HUDEP-2 (cell line): ENCODE data around the gene KIAA1217.
A peak's percentile ranks its signal among the peaks of the same experiment; 100 is the strongest.

ENCODE experiments used
- DNase-seq, 76 experiments: peaks; one replicate each; lab custom pipeline; 2025; ENCODE audit not compliant: unreplicated experiment in 76 of 76; lab: John Stamatoyannopoulos, UW

The KIAA1217 gene

DNA sequence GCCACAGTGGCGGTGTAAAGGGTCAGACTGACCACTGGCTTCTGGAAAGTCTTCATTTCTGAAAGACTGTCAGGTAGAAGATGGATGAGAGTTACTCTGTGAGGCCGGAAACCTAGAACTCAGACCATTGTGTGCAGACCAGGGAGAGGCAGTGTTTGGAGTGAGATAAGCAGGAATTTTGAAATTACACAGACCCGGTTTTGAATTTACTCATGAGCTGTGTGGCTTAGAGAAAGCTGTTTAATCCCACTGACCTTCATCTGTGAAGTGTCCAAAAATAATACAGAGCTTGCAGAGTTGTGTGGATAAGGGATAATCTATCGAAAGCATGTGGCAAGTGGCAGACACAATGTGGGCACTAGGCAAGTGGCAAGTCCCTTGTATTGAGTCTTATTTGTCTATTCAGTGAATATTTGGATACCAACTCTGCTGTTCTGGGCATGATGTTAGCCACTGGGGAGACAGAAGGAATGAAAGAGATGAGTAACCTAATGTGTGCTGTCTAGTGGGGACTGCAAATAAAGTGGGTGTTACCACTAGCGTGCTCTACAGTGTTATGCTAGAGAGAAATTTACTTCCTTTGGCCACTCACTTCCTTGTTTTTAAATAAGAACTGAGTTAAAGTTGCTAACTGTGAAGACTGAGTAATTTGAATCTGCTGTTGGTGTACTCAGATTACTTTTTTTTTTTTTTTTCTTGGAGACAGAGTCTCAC lies 69.4 kb downstream of the KIAA1217 start:
- no peak for DNase-seq

GRCh38 chr10:24279166-24279565 lies 70.2 kb downstream of the KIAA1217 start:
- DNase-seq: no peak

GRCh38 chr10:24287559-24288195 lies 78.7 kb downstream of the KIAA1217 start:
- no peak for DNase-seq

DNA sequence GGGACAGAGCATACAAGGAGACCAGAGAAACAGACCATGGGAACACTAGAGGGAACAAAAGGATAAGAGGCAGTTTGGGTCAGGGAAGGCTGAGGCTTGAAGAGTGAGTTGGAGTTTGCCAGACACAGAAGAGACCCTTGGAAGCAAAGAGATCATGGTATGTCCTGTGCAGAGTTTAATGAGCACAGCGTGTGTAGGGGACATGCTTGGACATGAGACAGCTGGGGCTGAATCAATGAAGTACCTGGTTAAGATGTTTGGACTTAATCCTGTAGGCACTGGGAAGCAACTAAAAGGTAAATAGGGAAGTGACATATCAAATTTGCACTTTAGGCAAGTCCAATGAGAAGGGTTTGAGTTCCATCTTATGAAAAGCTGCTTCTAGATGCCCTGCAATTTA lies 79.6 kb downstream of the KIAA1217 start:
- no peak for DNase-seq

- DNase-seq: no peak
Observed at GRCh38 chr10:24289235-24289634, 80.3 kb downstream of the KIAA1217 start.

DNA sequence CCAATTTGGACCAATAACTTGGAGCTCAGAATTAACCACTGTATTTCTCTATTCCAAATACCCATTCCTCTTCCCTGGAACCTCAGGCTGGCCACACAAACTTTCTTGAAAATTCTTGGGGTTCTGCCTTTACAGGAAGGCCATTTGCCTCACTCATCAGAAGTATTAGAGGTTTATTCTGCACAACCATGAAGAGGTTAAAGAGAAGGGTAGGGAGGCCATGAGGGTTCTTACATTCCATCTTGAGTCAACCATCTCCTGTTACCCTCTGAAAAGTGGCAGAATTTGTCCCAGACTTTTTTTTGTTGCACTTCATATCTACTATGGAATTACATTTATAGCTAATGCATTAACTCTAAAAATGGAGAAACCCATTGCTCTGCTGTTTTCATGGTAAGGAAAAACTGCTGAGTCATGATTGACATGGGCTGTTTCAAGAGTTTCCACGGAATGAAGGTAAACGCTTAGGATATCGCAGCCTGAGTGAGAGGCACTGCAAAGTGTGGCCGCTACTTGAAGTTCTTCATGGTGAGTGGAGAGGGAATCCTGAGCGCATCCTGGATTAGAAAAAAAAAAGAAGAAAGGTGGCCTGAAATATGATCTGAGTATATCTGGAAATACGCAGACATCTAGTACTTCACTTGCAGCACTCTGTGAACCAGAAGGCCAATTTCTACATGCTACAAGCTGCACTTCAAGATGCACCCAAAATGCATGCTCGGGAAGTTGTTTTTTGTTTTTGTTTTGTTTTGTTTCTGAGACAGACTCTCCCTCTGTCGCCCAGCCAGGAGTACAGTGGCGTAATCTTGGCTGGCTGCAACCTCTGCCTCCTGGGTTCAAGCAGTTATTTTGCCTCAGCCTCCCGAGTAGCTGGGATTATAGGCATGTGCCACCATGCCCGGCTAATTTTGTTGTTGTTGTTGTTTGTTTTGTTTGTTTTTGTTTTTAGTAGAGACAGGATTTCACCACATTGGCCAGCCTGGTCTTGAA lies 83.7 kb downstream of the KIAA1217 start:
- no peak for DNase-seq

- DNase-seq: no peak
Observed at GRCh38 chr10:24299578-24300260, 90.8 kb downstream of the KIAA1217 start.

GRCh38 chr10:24303522-24304310 lies 94.8 kb downstream of the KIAA1217 start:
- no peak for DNase-seq

GRCh38 chr10:24305551-24306506 lies 96.9 kb downstream of the KIAA1217 start:
- DNase-seq: no peak

DNA sequence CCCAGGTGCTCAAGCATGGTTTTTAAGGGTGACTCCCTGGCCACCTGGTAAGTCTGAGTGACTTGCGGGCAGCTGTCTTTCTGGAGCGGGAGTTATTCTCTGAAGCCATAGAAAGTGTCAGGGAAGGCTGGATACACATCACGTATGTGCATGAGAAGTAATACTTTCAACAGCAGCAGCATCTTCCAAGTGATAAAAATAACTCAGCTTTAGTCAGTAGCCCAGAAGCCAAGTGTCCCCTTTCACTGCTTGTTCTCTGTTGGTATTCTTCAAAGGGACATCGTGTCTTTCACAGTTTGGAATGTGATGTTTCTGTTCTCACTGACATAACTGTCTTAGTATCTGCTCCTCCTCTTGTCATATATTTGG lies 97.6 kb downstream of the KIAA1217 start:
- DNase-seq: no peak

- no peak for DNase-seq
Observed at GRCh38 chr10:24307116-24307515, 98.2 kb downstream of the KIAA1217 start.

DNA sequence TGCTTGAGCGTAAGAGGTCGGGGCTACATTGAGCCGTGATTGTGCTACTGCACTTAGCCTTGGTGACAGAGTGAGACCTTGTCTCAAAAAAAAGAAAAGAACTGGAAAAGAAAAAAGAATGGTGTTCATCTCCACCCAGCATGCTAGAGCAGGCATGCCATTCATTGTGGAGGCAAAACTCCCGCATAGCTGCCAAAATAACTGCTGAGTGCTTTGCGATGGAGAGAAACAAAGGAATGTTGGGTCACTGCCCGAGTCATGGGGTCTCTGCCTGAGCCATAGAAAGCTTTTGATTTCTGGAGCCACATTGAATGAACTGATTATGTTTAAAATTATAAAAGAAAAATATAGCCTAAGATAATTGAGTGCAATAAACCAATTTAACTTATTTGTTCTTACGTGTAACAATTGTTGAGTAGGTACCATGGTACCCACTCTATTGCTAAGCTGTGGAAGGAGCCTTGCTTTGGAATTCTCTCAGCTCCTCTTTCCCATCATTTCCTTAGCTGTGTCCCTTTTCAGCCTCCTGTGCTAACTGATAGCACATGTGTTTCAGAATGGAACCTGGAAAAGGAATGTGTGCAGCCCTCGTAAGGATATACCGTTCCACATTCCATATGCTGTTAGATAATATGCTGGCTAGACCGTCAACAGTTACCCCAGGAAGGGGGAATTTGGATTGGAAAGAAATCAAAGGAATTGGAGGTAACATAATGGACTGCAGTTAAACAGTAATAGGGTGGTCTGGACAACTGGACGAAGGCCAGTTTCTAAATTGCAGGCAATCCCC lies 99.0 kb downstream of the KIAA1217 start:
- no peak for DNase-seq

DNA sequence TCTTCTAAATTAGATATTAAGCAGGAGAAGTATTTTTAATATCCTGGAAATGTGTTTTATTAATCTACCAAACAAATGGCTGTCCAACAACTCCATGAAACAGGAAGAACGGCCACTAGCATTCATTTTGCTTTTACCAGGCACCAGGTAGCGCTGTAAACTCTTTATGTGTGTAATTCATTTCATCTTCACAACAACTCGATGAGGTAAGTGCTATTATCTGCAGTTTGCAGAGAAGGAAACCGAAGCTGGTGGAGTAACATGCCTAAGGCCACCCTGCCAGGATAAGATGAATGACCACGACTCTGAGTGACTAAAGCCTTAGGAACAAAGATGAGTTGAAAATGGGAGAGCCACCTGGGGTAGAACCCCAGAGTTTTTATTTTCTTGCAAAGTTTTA lies 101.2 kb downstream of the KIAA1217 start:
- DNase-seq: peak in 1 of 76 experiments; percentile 7

- no peak for DNase-seq
Observed at GRCh38 chr10:24311888-24312287, 103.0 kb downstream of the KIAA1217 start.

DNA sequence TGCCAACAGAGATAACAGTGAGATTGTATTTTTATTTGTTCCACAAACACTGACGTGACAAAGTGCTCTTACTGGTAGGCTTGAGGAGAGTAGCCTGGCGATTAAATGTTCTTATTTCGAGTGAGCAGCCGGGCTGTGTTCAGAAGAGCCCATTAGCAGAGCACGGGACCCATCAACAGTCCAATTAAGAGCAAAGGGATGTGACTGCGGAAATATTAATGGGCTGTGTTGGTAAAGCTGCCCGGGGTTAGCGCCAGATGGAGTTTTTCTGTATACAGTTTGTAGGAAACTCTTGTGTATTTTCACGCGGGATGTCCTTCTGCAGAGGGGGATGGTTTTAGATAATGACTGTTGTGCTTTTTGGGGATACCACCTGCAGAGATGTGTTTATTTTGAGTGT lies 104.3 kb downstream of the KIAA1217 start:
- no peak for DNase-seq

DNA sequence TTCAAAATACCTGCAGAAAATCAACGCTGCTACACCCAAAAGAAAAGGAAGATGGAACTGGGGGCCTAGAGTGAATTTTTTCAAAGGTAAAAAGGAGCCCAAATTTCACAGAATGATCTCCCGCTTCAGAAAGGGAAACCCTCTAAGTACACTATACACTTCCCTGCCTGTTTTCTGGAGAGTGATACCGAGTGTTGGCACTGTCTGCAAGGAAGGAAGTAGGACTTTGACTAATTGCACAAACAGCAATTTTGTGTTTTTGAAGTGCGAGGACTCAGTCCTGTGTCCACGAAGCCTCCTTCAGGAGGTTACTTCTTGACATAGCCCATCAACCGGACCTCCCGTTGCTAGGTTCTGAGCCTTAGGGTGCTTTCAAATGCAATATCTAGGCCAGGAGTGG lies 106.3 kb downstream of the KIAA1217 start:
- no peak for DNase-seq

- no peak for DNase-seq
Observed at GRCh38 chr10:24318517-24318916, 109.6 kb downstream of the KIAA1217 start.

- DNase-seq: no peak
Observed at GRCh38 chr10:24320373-24320772, 111.4 kb downstream of the KIAA1217 start.
